A673 (cell line): Measurements from ENCODE around the gene CDKN2A.

ENCODE experiments used
- CTCF ChIP-seq: fragments of 300-800, 200-600 bp; sonication (generic); conservative IDR thresholded peaks from 2 replicates; pipeline ENCODE4 v1.5.1; 2017; ENCODE audit warnings: low read depth, mild to moderate bottlenecking, antibody characterized with exemption, low read length, moderate library complexity, mixed read lengths
- EZH2 ChIP-seq: fragments of 200-600 bp; sonication (generic); IDR thresholded peaks from 2 replicates; pipeline ENCODE4 v1.6.1; 2017; ENCODE audit warnings: borderline replicate concordance, low read depth, mild to moderate bottlenecking, mixed read lengths, antibody characterized with exemption, low read length; ENCODE audit not compliant: poor library complexity, severe bottlenecking

DNA sequence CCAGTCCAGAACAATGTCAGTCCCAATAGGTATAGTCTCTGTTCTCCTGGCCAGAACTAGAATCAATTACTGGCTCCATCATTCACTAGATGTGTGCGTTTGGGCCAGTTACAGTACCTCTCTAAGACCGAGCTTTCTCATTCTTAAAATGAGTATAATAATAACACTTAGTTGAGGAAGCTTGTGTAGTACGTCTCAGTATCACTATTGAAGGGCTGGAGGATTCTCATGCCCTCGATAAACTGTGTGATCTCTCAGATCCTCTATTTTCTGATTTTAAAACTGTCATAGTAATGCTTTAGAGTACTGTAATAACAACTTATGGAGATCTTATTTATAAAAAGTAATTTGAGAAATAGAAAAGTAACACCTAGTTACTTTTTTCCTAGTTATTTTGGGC lies 50.7 kb downstream of the CDKN2A start:
- TF ChIP-seq CTCF (no peak), EZH2 (no peak)
